Tibial nerve (tissue), 3 donors: ENCODE results near the gene CNTN5.

Source experiments
- POLR2A ChIP-seq, 2 donors: fragments of 450-650 bp; IDR thresholded peaks; one replicate each; pipeline ENCODE4 v1.6.1; 2017; ENCODE audit warnings: antibody characterized with exemption in 2 of 2, mild to moderate bottlenecking in 2 of 2, moderate library complexity in 2 of 2
- TF ChIP-seq, protein P1 (sequence below), 5 experiments: fragments of 200-600 bp in 3 of 5; fragments of 450-650 bp in 2 of 5; sonication (generic) in 3 of 5; IDR thresholded peaks; one replicate each; pipeline ENCODE4 v1.5.1; 2016 to 2019; ENCODE audit warnings: antibody characterized with exemption in 5 of 5, mild to moderate bottlenecking in 3 of 5, moderate library complexity in 2 of 5

DNA sequence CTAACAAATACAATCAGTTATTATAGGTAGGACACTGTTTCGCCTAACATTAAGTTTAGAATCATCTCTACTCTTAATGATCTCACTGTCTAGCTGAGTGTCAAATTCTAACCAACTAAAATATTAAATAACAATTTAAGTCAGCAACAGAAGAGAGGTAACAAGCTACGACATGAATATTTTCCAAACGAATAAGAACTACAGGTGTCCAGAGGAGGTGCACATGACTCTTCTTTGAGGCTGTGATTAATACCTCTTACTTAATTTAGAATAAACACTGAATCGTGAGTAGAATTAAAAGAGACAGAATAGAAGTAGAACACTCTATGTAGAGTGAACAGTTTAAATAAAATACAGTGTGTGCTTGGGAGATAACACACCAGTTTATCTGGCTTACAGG is 1047.4 kb downstream of the CNTN5 start:
- TF ChIP-seq, protein P1, sequence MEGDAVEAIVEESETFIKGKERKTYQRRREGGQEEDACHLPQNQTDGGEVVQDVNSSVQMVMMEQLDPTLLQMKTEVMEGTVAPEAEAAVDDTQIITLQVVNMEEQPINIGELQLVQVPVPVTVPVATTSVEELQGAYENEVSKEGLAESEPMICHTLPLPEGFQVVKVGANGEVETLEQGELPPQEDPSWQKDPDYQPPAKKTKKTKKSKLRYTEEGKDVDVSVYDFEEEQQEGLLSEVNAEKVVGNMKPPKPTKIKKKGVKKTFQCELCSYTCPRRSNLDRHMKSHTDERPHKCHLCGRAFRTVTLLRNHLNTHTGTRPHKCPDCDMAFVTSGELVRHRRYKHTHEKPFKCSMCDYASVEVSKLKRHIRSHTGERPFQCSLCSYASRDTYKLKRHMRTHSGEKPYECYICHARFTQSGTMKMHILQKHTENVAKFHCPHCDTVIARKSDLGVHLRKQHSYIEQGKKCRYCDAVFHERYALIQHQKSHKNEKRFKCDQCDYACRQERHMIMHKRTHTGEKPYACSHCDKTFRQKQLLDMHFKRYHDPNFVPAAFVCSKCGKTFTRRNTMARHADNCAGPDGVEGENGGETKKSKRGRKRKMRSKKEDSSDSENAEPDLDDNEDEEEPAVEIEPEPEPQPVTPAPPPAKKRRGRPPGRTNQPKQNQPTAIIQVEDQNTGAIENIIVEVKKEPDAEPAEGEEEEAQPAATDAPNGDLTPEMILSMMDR (IDR thresholded peaks at IDR 0.05): no peak
- TF ChIP-seq POLR2A (IDR thresholded peaks at IDR 0.05): no peak
